ENCODE measurements around the gene PAMR1.
A peak's percentile ranks its signal among the peaks of the same experiment; 100 is the strongest.

The PAMR1 gene

DNA sequence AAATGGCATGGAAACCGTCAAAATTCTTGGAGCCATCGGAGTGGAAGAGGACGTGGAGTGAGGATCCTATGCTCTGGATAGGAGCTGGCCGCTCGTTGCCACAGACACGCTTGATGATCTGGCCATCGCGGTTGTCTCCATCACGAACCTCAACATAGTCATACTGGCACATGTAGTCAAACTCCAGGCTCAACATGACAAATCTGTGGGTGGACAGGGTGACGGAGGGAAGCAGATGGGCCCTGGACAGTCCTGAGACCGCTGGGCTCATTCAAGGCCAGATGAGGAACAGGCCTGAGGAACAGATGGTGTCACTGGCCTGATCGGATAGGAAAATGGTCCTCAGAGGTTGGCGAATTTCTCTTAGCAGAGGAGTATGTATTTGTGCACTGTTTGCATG is 54.8 kb downstream of the PAMR1 start:
- DNase-seq (ENCODE audit: low read depth), result no peak
- no peak overlapping the region for H3K4me3 ChIP-seq (ENCODE audit: control insufficient read depth, low read depth, low read length)
- TF ChIP-seq, protein P1, sequence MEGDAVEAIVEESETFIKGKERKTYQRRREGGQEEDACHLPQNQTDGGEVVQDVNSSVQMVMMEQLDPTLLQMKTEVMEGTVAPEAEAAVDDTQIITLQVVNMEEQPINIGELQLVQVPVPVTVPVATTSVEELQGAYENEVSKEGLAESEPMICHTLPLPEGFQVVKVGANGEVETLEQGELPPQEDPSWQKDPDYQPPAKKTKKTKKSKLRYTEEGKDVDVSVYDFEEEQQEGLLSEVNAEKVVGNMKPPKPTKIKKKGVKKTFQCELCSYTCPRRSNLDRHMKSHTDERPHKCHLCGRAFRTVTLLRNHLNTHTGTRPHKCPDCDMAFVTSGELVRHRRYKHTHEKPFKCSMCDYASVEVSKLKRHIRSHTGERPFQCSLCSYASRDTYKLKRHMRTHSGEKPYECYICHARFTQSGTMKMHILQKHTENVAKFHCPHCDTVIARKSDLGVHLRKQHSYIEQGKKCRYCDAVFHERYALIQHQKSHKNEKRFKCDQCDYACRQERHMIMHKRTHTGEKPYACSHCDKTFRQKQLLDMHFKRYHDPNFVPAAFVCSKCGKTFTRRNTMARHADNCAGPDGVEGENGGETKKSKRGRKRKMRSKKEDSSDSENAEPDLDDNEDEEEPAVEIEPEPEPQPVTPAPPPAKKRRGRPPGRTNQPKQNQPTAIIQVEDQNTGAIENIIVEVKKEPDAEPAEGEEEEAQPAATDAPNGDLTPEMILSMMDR (conservative IDR thresholded peaks at IDR 0.05; ENCODE audit: control insufficient read depth, insufficient read depth, low read depth, low read length), result no peak

DNA sequence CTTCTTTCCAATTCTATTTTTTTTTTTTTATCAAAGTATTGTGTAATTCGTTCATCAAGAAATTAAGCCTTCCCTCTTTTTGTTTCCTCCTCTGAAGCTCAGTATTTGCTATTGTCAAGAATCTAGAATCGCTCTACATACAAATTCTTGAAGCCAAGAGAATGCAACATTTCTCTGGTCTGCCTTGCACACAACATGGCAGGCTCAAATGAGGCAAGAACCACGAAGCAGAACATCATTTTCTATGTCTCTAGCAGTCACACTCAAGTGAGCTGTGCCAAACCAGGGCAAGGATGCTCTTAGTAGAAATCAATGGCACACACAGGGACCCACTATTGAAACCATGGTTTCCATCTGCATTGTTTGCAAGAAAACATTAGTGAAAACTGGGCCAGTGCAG is 59.4 kb downstream of the PAMR1 start:
- no peak overlapping the region for H3K4me3 ChIP-seq (ENCODE audit: control insufficient read depth, low read depth, low read length)
- TF ChIP-seq, protein P1 (conservative IDR thresholded peaks at IDR 0.05; ENCODE audit: control insufficient read depth, insufficient read depth, low read depth, low read length), result no peak
- DNase-seq (ENCODE audit: low read depth), result no peak

DNA sequence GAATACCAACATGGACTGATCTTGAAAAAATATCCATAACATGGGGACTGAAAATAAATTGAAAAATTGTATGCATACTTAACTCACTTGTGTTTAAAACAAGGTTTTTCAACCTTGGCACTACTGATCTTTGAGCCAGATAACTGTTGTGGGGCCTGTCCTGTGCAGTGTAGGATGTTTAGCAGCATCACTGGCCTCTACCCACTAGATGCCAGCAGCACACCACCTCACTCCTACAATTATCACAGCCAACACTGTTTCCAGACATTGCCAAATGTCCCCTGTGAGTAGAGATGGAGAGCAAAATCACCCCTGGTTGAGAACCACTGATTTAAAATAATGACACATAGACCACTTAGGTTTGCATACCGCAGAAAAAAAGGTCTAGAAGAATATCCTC is 61.1 kb downstream of the PAMR1 start:
- no peak for DNase-seq (ENCODE audit: low read depth)

DNA sequence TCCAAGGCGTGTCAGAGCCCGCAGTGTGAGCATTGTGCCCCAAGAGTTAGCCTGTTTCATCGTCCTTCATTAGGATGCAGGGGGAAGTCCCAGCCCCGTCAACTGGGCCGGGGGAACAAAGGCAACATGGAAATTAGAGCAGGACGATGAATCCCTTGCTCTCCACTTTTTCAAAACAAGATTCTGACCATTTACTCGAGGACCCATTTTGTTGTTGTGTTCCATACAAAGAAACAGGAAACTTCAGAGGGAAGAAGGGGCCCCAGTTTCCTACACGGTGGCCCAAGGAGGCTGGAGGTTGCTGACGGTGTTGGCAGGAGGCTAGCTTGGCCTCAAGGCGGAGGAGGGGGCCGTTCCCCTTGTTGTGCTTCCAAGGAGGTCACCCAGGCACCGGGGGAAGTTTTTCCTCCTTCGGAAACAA is 62.1 kb downstream of the PAMR1 start:
- H3K4me3 ChIP-seq (ENCODE audit: control insufficient read depth, low read depth, low read length), result no peak overlapping the region
- TF ChIP-seq, protein P1 (conservative IDR thresholded peaks at IDR 0.05; ENCODE audit: control insufficient read depth, insufficient read depth, low read depth, low read length), result no peak
- DNase-seq (ENCODE audit: low read depth), result no peak

More for the DNA sequence above, 61.1 kb downstream of the PAMR1 start:
- TF ChIP-seq, protein P1 (conservative IDR thresholded peaks at IDR 0.05; ENCODE audit: control insufficient read depth, insufficient read depth, low read depth, low read length), result peak; percentile 11
- H3K4me3 ChIP-seq (ENCODE audit: control insufficient read depth, low read depth, low read length), result no peak overlapping the region

DNA sequence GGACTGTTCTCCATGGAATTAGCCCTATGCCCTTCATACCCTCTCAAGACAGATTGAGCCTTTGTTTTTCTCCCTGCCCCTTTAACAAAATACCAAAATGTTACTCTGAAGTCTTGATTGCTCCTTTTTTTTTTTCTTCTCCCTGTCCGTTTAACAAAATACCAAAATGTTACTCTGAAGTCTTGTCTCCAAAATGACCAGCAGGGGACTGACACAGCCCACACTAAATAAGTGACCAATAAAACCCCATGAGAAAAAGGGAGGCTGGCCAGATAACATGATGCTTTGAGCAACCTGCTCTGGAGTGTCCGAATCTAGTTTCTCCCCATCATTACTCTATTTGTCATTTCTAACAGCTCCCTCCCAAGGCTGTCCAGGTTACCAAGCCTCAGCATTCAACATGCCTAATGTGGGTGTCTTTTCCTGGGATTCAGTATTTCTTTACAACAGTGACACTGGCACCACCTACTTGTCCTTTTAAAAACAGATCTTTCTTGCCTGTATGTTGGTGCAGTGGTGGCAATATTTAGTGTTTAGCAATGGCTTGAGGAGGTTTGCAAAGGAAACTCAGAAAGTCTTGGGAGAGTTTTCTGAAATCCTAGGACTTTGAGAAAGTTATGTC is 63.4 kb downstream of the PAMR1 start:
- DNase-seq (ENCODE audit: low read depth), result no peak
- TF ChIP-seq, protein P1 (conservative IDR thresholded peaks at IDR 0.05; ENCODE audit: control insufficient read depth, insufficient read depth, low read depth, low read length), result no peak

DNA sequence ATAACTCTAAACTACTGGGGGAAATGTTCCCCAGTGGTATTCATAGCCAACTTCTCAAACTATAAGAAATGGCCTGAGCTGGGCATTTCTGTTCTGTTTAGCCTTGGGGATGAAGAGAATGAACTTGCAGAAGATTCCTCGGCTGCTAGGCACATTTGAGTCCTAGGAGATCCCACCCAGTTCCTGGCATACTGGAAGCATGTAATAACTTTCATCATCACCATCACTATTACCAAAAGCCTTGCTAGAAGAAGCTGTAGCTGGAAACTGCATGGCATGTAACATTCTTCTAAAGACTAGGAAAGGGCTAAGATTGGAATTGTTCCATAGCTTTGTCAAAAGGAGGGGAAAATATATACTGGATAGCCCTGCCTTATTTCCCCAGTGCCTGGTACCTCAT is 65.9 kb downstream of the PAMR1 start:
- no peak for DNase-seq (ENCODE audit: low read depth)
- TF ChIP-seq, protein P1 (conservative IDR thresholded peaks at IDR 0.05; ENCODE audit: control insufficient read depth, insufficient read depth, low read depth, low read length), result no peak
- no peak overlapping the region for H3K4me3 ChIP-seq (ENCODE audit: control insufficient read depth, low read depth, low read length)

More for the DNA sequence above, 63.4 kb downstream of the PAMR1 start:
- no peak overlapping the region for H3K4me3 ChIP-seq (ENCODE audit: control insufficient read depth, low read depth, low read length)

DNA sequence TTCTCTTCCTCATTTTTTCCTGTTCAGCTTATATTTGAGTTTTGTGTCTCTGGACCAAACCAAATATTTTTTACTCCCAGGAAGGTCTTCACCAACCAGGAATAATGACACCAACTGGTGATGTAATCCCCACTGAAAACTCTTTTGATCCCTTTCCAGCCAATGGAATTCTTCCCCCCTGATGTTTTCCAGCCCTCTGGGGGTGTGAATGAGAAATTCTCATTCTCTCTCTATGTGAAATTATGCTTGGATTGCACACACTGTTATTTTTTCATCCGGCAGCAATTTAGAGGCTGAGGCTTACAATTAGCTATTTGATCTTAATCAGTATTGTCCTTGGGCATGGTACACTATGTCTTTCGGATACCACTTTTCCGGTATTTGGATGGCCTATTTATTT is 66.6 kb downstream of the PAMR1 start:
- TF ChIP-seq, protein P1 (conservative IDR thresholded peaks at IDR 0.05; ENCODE audit: control insufficient read depth, insufficient read depth, low read depth, low read length), result no peak
- H3K4me3 ChIP-seq (ENCODE audit: control insufficient read depth, low read depth, low read length), result no peak overlapping the region
- DNase-seq (ENCODE audit: low read depth), result peak; percentile 10
